DMS53 treated with DMSO at 0.1 percent for 48 hours (cell line): ENCODE results near the gene UBXN7.
"Not testable (repeated sequence)": the region's sequence is repeated elsewhere in the genome, so short reads cannot be mapped to it uniquely, and the experiment has no call there.

Experiments
- DNase-seq: peaks from one replicate; lab custom pipeline; 2025; ENCODE audit not compliant: unreplicated experiment; lab: John Stamatoyannopoulos, UW

UBXN7 gene

GRCh38 chr3:196357905-196358304 is 74.3 kb downstream of the UBXN7 start:
- DNase-seq = no peak

GRCh38 chr3:196356556-196356955 is 75.7 kb downstream of the UBXN7 start:
- DNase-seq = no peak

- DNase-seq = no peak
Measured at GRCh38 chr3:196355668-196356067, 76.6 kb downstream of the UBXN7 start.

GRCh38 chr3:196354132-196354531 is 78.1 kb downstream of the UBXN7 start:
- no peak for DNase-seq

GRCh38 chr3:196351541-196351940 is 80.7 kb downstream of the UBXN7 start:
- DNase-seq = no peak

- DNase-seq = no peak
Measured at GRCh38 chr3:196350067-196350466, 82.2 kb downstream of the UBXN7 start.

- no peak for DNase-seq
Measured at GRCh38 chr3:196348698-196349097, 83.5 kb downstream of the UBXN7 start.

- no peak for DNase-seq
Measured at GRCh38 chr3:196344663-196345062, 87.6 kb downstream of the UBXN7 start.

GRCh38 chr3:196343917-196344316 is 88.3 kb downstream of the UBXN7 start:
- DNase-seq = not testable (repeated sequence)

GRCh38 chr3:196341137-196341536 is 91.1 kb downstream of the UBXN7 start:
- no peak for DNase-seq

GRCh38 chr3:196340466-196340865 is 91.8 kb downstream of the UBXN7 start:
- DNase-seq = no peak

GRCh38 chr3:196339493-196340254 is 92.6 kb downstream of the UBXN7 start:
- no peak for DNase-seq

- DNase-seq = no peak
Measured at GRCh38 chr3:196339044-196339443, 93.2 kb downstream of the UBXN7 start.

- DNase-seq = no peak
Measured at GRCh38 chr3:196336319-196337145, 95.7 kb downstream of the UBXN7 start.

- no peak for DNase-seq
Measured at GRCh38 chr3:196335503-196335948, 96.7 kb downstream of the UBXN7 start.

- DNase-seq = no peak
Measured at GRCh38 chr3:196334982-196335381, 97.2 kb downstream of the UBXN7 start.

GRCh38 chr3:196332168-196332567 is 100.1 kb downstream of the UBXN7 start:
- DNase-seq = no peak

GRCh38 chr3:196327405-196327804 is 104.8 kb downstream of the UBXN7 start:
- DNase-seq = no peak

GRCh38 chr3:196326936-196327335 is 105.3 kb downstream of the UBXN7 start:
- DNase-seq = no peak

GRCh38 chr3:196323691-196324090 is 108.5 kb downstream of the UBXN7 start:
- DNase-seq = no peak

- DNase-seq = no peak
Measured at GRCh38 chr3:196323016-196323415, 109.2 kb downstream of the UBXN7 start.

GRCh38 chr3:196321162-196321561 is 111.1 kb downstream of the UBXN7 start:
- DNase-seq = no peak
